DMS153 treated with DMSO at 0.1 percent for 48 hours (cell line): ENCODE data around the gene LDB2.

Experiments
- DNase-seq: peaks from one replicate; lab custom pipeline; 2025; ENCODE audit not compliant: unreplicated experiment; lab: John Stamatoyannopoulos, UW

Gene LDB2

DNA sequence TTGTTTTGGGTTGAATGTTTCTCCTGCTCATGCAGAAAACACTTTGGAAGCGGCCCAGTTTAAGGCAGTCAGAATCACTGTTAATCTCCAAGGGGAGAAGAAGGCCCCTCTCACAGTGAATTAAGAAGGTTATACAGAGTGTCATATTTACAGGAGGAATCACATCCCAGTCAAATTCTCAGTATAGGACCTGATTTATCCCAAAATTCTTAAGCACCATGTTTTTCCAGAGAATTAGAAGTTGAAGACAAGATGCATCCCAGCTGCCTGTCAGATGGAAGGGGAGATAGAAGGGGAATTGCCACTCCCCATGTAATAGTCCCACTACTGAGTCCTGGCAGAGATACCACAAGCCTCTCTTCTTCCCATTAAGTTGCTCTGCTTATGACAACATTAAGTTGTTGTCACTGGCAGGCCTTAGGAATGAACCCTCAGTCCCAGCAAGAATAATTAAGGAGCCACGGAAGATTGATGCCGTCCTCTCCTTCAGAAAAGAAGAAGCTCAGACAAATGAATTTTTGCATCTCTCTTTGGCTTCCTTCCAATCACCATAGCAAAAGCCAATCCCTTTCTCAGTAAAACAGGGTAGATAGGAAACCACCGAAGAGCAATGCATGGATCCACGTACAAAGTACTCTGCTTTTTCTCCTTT is 138.4 kb downstream of the LDB2 start:
- no peak for DNase-seq

DNA sequence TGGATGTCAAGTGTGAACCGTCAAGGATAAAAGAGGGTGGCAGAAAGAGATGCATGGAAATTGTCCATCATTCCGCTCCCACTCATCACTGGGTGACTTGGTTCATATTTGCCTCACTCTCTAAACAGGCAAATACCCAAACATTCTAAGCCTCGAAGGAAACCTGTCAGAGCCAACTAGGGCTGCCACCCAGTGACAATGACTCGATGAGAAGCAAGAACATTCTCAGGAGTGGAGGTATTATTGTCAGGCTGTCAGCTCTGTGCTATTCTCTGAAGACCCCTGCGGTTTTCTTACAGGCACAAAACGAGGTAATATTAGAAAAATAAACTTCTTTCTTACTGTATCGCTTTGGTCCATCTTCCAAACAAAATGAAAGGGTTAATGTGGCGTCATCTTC is 139.6 kb downstream of the LDB2 start:
- DNase-seq: no peak

DNA sequence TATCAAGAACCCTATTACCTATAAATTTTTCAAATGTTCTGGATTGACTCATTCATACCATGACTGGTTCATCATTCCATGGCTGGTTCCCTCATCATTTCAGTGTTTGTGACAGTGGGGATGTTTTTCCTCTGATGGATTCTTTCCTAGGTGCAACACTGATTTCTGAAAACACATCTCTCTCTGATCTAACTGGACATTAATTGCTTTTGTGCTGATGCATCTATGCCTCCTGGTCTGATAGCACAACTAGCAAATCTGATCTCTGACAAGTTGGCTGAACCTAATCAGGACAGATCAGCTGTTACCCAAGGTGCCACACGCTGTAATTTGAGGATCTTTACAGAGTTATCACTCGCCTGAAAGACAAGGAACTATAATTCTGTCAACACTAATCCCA is 140.2 kb downstream of the LDB2 start:
- DNase-seq: no peak

DNA sequence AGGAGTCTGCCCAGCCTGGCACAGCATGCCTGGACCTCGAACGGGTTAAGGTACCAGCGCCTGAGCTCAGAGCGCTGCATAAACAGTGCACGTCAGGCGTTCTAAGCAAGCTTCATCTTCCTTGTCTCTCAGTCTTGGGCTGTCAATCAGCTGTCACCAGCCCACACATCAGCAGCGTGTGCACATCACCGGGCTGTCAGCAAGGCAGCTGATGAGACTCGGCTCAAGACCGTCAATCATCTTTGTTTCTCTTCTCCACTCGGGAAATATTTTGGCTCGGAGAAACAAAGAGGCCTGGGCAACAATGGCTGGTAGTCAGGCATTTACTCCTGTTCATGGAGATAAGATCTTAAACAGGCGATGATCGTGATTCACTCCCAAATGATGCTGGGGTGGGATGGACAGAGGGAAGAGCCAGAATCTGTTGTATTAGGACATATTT is 141.3 kb downstream of the LDB2 start:
- DNase-seq: no peak

DNA sequence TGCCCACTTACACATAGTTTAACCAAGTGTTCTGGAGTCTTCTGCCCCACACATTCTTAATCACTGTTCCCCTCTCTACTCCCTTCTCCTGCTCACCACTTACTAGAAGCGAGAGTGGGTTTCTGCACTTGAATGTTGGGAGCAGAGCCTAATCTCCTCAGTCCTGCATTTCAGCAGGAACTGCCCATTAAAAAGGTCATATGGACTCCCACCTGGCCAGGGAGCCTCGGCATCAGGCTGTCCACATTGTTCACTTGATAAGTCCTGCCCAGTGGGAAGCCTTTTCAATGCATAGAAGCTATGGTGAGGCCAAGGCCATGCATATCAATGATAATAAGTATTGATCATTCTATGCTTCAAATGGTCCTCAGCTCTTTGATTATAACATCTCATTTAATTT is 144.3 kb downstream of the LDB2 start:
- no peak for DNase-seq

DNA sequence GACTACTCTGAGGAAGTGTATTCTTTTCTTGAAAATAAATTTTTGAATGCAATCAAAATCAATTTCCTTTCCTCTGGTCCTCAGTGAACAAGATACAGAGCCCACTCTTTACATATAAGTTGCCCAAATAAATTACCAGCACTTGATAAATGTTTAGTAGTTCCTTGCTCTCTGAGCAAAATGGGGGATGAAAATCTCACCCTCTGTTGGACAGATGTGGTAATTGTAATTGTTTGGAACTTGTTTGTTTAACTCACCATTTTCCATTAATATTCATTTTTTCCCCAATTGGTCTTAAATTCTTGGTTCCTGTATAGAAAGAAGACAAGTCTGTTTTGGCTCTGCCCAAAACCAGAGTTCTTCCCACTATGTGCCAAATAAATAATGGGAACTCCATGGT is 146.3 kb downstream of the LDB2 start:
- no peak for DNase-seq

DNA sequence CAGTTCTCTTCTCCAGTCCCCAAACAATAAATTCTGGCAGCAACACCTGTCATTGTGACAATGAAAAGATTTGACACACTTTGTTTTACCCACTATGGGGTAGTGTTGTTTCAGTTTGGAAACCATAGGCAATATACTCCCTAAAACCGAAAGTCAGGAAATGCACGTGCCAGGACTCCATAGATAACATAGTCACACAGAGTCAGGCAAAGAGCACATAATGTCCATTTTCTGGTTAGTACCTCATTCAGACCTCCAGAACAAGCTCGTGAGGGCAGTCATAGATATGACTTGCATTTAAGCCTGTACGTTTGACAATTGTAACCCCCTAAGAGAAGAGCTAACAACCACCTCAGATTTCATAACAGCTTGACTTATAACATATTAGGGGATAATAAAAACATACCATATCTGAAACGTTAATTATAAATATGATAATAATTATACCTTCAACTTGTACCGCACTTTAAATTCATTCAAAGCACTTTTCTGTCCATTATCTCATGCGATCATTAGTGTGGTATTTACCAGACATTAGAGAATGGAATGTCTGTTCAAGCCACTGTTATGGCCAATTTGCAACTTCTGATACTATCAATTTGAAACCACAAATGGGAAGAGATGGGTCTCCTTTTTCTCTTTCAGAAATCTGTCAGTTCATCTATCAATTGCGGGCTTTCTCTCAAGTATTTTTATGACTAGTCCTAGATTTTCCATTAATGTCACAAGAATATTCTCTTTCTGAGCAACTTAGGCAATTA is 147.4 kb downstream of the LDB2 start:
- DNase-seq: no peak

DNA sequence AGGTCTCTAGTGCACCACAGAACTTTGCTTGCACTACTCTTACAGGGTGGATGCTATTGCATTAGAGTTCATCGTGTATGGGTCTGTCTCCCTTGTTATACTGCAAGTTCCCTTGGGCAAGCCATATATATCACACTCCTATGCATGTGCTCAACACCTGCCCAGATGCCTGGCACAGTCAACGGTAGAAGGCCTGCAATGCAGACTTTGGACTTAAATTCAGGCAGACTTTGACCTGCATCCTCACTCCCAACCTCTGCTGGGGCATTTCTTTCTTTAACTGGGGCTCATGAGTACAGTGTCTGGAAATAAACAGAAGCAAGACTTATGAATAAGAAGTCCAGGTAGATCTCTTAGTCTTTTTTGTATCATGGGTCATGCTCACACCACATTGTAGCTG is 148.2 kb downstream of the LDB2 start:
- DNase-seq: no peak

DNA sequence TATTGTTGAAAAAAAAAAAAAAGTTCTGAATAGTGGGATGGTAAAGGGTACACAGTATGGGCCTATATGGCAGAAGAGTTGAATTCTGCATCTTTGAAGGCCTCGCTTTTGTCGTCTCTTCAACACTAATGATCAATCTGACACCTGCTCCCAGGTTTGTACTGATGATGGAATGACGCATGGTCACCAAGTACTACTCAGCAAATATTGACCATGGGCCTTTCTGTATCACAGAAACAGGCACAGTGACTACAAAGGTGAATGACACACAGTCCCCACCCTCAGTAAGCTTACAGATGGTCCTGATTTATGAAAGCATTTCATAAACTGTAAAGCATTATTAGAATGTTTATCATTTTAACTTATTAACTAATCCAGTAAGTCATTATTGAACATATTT is 152.6 kb downstream of the LDB2 start:
- DNase-seq: no peak

DNA sequence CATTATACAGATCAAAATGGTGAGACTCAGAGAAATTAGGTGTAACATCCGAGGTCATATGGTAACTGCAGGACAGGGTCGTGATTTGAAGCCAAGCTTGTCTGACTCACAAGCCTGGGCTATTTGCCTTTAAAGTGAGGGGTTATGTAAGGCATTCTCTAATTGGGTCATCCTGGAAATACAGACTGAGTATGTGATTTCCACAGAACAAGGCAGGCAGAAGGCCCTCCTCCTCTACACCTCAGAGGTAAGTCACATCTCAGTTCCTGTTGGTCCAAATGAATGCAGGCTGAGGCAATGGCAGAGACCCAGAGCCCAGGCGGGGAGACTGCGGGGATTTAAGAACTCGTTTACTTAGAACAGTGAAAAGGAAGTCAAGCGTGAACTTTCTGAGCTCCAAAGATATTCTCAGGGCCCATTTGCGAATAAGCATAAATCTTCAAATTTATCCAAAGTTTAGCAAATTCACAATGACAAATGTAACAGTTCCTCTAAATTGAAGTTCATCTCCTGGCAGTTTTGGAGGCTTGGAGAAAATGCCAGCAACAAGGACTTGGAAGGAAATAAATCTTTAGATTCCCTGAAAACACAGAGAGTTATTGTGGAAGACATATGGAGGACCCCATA is 153.3 kb downstream of the LDB2 start:
- DNase-seq: no peak

DNA sequence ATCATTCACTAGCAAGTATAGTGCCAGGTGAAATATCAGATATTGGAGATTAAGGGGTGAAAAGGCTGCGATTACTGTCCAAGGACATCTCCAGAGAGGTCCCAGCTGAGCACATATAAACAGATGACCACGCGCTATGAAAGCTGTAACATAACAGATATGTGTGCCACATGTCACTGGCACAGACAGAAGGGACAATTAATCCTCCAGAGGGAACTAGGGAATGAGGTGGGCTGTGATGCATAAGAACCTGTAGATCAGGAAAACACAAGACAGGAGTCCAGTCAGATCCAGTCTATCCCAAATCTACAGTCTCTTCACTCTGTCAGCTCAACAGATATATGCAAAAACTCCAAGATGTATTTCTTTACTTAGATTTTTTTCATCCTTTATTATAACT is 157.2 kb downstream of the LDB2 start:
- no peak for DNase-seq

DNA sequence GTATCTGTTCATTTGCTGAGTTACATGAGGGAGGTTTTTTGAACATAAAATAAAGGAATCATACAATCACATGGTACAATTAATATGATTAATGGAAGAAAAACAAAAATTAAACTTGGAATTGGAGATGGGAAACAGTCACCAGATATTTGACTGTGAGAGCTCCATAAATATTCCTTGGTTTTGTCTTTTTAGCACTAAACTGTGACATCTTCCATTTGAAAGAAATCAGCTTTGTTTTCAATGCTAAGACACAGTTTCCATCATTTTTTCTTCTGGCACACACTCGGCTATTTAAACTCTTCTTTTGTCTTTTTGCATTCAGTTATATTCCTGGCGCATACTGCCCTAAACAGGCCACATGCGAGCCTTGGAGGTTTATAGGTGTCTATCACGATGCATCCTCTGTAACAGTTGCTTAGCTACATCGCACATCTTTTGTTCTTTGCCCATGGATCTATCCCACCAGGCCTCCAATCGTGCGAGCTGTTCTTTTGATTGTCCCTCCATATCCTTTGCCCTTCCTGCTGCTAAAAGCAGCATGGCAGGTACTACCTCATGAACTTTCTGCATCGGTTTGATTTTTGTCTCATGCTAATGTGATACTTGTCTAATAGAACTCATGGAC is 158.3 kb downstream of the LDB2 start:
- DNase-seq: no peak

DNA sequence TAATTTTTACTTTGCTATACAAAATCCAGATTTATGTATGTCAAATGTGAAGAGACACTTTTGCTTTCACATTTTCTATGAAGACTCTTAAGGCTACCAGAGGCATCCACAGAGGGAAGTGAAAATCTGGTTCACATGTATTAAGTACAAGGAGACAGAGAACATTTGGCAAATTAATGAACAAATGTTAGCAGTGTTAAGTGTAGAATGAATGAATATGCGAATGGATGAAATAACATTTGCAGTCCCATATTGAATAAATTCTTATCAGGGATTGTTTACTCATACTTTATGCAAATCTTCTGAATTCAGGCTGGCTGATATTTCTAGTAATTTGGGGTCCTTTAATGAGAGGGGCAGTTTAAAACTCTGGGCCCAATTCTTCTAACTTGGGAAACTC is 159.9 kb downstream of the LDB2 start:
- no peak for DNase-seq

DNA sequence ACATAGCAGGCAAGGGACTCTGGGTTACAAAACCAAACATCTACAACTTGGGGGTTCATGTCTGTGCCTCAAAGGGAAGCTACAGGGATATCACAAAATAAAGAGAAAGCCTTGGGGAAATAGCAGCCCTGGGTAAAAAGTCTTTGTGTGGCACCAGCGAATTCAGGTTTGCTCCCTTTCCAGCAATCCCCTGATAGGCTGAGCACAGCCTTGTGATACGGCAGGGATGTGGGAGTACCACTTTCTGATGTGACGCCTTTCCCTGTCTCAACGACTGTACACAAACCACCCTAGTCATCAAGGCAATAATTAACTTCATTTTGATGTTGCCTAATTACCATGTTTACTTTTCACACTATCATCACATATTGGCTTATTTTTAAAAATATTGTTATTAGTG is 164.9 kb downstream of the LDB2 start:
- DNase-seq: no peak

DNA sequence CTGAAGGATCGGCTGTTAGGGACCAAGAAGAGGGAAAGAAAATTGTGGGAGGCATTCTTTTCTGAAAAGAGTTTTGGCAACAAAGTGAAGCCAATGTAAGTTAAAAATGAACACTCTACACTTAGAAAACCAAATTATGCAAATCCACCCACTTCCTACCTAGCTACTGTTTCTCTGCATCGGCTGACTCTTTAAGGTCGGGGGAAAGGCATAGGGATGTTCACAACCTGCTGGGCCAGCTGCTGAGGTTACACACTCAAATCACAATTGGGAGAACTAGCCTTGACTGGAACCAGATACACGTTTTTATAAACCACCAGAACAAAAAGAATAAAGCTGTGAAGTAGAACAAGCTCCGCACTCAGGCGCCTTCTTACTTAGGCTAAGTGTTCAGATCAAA is 165.7 kb downstream of the LDB2 start:
- no peak for DNase-seq

DNA sequence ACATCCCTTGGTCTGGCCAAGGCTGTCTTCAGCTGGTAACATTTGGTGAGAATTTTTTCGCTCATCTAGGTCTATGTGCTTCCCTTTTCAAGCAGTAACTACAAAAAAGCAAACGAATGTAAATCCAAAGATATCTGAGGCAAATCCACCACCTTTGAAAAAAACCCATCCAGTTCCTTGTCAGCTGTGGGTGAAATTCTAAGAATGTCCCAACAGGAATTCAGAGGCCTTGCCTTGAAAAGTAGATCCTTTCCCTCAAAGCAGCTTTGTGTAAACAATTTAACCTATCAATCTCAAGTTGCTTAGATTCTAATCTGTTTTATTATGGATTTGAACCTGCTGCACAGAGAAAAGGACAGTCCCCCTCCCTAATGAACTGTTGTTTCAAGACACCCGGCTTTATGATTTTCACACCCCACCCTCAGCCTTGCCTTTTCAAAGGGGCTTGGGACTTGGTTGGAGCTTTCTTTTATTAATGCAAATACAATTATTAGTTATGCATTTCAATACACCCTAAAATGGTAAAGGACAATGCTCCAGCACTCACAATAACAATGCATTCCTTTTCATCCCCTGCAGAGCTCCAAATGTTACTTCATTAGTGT is 166.6 kb downstream of the LDB2 start:
- DNase-seq: no peak

DNA sequence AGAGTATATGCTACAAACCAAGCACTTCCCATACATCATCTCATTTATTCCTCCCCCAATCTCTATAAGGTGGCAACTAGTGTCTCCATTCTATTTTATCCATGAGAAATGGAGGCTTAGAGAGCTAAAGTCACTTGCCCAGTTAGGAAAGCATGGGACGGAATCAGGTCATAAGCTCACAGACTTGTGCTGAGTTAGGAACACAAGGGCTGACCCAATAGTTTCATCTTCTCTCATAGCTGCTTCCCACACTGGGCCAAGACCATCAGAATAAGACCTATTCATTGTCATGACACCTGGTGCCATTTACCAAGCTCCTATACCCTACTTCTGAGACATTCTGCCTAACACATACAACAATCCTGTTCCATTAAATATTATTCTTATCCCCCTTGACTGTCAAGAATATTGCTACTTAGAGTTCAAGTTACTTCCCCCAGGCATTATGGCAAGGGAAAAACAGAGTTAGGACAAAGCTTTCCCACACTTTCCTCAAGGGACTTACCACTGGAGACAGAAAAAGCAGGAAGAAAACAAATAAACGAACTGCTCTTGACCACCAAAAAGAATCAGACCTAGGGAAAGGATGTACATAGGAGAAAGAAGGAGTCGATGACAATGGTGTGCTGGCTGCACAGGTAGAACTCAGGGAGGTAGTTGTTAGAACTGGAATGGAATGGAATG is 167.8 kb downstream of the LDB2 start:
- no peak for DNase-seq

DNA sequence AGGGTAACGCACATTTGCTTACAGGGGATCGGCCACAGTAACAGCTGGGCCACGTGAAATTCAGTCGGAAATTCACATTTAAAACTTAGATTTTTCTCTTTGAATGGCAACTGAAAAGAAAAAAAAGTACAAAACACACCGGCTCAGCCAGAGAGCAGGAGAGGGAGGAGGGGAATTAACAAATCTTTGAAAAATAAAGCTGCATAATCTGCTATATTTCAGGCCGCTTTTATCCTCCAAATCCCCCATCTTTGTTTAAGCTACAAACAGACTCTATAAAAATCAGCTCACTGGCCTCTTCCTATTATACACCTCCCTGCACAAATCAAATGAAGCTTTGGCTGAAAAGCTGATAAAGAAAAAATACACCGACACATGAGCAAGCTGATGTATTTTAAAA is 169.1 kb downstream of the LDB2 start:
- DNase-seq: no peak

DNA sequence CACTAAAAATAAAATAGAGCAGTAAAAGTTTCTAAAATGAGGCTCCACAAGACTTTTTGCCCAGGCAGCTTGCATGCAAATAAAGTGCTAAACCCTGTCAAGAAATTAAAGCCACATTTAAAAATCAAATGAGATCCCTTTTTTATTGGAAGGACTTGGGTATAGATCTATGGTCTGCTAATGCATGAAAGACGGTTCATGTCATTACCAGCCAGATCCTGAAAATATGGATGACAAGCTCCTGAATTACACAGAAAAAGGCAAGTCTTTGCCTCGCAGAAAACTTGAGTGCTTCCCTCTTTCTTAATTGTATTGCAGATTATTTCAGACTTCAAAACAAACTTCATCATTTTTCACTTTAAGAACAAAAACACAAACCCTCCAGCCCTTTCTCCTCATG is 169.6 kb downstream of the LDB2 start:
- no peak for DNase-seq

DNA sequence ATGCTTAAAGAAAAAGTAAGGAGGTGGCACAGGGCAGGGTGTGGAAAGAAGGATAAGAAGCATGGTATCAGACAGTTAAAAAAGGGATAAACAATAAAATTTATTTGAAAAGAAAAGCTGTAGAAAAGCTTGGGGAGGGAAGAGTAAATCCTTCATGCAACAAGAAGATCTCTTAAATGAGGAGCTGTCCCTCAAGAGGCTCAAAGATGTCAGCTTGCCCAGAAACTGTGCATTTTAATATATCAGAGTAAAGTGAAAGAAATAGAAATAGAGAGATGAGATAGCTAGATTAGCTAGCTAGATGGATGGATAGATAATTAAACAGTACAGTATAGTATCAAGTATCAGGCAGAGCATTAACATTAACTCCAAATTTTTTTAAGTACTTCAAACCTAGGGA is 170.3 kb downstream of the LDB2 start:
- no peak for DNase-seq

DNA sequence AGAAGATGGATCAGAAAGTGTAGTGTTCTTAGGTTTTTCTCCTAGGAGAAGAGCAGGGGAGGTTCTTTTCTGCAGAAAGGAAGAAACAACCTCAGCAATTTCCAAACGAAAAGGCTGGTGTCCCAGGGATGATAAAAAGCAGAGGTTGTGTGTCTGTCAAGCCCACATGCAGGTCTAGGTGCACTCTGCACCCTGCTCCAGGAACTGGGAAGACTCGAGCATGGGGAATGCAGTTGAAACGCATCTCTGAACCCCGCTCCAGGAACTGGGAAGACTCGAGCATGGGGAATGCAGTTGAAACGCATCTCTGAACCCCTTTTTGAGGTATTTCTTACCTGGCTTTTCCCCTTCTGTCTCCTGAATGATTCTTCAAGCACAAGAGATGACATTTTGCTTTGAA is 171.2 kb downstream of the LDB2 start:
- no peak for DNase-seq
